A549 (cell line): ENCODE data around the gene LRSAM1.

ENCODE experiments used
- BHLHE40 ChIP-seq: IDR thresholded peaks from 2 replicates; pipeline ENCODE4 v1.6.1; 2012; ENCODE audit warnings: low read depth, low read length, inconsistent platforms
- EP300 ChIP-seq, 2 experiments: fragments of >200 bp; sonication (Bioruptor Twin); formaldehyde crosslinking; IDR thresholded peaks; 2 replicates in 1 of 2; 3 replicates in 1 of 2; pipeline ENCODE4 v1.6.1; 2016 to 2017
- KDM5A ChIP-seq: fragments of 200-600 bp; sonication (generic); IDR thresholded peaks from 2 replicates; pipeline ENCODE4 v1.6.1; 2016; ENCODE audit warnings: antibody characterized with exemption, mild to moderate bottlenecking
- MYC ChIP-seq: IDR thresholded peaks from 2 replicates; pipeline ENCODE4 v1.6.1; 2012; ENCODE audit warnings: mild to moderate bottlenecking, inconsistent platforms, low read length, improper control_type of control experiment, borderline replicate concordance
- TF ChIP-seq, protein P1 (sequence below): fragments of >200 bp; sonication (Bioruptor Twin); formaldehyde crosslinking; IDR thresholded peaks from 3 replicates; pipeline ENCODE4 v1.5.1; 2016

DNA sequence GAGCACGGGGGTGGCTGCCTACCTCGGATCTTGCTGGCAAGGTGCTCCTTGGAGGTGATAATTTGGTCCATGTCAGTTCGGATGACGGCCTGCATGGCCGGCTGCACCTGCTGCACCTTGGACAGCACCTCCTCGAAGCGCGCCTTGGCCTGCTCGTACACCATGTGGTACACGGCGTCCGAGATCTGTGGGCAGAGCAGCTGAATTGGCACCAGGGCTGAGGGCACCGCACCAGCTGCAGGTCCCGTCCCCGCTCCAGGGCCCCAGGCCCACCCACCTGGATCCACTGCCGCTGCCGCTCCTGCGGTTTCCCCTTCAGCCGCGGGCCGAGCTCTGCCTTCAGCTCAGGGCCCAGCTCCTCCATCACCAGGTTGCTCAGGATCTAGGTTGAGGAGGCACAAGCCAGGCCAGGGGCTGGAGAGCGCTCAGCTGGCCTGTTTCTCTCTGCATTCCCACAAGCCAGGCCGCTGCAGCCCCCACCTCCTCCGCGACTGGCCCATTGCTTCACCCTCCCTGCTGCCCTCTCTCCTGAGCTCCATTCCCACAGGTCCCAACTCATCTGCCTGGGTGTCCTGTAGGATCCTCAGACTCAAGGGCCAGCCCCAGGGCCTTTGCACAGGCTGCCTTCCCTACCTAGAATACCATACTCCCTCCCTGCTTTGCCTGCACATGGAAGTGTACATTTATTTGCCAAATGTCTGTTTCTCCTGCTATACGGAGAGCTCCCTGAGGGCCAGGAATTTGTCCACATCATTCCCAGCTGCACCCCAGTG, 65.7 kb downstream of the LRSAM1 start:
- TF ChIP-seq, protein P1, sequence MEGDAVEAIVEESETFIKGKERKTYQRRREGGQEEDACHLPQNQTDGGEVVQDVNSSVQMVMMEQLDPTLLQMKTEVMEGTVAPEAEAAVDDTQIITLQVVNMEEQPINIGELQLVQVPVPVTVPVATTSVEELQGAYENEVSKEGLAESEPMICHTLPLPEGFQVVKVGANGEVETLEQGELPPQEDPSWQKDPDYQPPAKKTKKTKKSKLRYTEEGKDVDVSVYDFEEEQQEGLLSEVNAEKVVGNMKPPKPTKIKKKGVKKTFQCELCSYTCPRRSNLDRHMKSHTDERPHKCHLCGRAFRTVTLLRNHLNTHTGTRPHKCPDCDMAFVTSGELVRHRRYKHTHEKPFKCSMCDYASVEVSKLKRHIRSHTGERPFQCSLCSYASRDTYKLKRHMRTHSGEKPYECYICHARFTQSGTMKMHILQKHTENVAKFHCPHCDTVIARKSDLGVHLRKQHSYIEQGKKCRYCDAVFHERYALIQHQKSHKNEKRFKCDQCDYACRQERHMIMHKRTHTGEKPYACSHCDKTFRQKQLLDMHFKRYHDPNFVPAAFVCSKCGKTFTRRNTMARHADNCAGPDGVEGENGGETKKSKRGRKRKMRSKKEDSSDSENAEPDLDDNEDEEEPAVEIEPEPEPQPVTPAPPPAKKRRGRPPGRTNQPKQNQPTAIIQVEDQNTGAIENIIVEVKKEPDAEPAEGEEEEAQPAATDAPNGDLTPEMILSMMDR = no peak
- TF ChIP-seq KDM5A = no peak
- no peak for TF ChIP-seq MYC
- TF ChIP-seq BHLHE40 = no peak
- no peak for TF ChIP-seq EP300 (IDR thresholded peaks at IDR 0.05)
